NB4 (cell line): ENCODE measurements around the gene SRMS.

Source experiments
- POLR2A ChIP-seq: IDR thresholded peaks from 2 replicates; pipeline ENCODE4 v1.6.1; 2011; ENCODE audit warnings: mild to moderate bottlenecking; ENCODE audit not compliant: insufficient read length; ENCODE audit errors: extremely low read depth
- TF ChIP-seq, protein P1 (sequence below): IDR thresholded peaks from one replicate; pipeline ENCODE4 v1.5.1; 2012; ENCODE audit warnings: low read depth, low read length

DNA sequence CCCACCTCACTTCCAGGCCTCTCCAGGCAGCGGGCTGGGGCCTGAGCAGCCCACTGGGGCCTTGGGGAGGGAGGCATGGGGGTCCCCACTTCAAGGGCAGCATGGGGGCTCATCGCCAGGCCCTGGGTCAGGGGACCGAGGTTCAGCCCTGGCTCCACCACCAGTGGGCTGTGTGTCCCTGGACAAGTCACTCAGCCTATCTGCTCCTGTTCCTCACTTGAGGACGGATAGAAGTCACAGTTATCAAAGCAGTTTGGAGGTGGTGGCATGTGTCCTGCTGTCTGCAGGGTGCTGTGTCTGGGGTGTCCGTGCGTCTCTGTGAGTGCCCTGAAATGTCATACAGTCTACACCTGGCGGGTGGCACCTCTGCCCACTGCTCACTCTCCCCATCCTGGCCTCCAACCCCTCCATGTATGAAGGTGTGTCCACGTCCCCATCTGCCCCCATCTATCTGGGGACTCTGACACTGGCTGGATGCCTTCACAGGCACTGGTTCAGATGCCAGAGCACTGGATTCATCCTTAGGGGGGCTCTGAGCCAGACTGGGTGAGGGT is 52.3 kb downstream of the SRMS start:
- TF ChIP-seq, protein P1, sequence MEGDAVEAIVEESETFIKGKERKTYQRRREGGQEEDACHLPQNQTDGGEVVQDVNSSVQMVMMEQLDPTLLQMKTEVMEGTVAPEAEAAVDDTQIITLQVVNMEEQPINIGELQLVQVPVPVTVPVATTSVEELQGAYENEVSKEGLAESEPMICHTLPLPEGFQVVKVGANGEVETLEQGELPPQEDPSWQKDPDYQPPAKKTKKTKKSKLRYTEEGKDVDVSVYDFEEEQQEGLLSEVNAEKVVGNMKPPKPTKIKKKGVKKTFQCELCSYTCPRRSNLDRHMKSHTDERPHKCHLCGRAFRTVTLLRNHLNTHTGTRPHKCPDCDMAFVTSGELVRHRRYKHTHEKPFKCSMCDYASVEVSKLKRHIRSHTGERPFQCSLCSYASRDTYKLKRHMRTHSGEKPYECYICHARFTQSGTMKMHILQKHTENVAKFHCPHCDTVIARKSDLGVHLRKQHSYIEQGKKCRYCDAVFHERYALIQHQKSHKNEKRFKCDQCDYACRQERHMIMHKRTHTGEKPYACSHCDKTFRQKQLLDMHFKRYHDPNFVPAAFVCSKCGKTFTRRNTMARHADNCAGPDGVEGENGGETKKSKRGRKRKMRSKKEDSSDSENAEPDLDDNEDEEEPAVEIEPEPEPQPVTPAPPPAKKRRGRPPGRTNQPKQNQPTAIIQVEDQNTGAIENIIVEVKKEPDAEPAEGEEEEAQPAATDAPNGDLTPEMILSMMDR: no peak
- no peak for TF ChIP-seq POLR2A
